ELF-1 (cell line): ENCODE data around the gene PRRG4.
"Not testable (repeated sequence)": the region's sequence is repeated elsewhere in the genome, so short reads cannot be mapped to it uniquely, and the experiment has no call there.

ENCODE experiments used
- DNase-seq: peaks from one replicate; pipeline ENCODE4 v3.0.0-alpha.2; 2016; ENCODE audit warnings: low read depth, low spot score

Gene PRRG4

DNA sequence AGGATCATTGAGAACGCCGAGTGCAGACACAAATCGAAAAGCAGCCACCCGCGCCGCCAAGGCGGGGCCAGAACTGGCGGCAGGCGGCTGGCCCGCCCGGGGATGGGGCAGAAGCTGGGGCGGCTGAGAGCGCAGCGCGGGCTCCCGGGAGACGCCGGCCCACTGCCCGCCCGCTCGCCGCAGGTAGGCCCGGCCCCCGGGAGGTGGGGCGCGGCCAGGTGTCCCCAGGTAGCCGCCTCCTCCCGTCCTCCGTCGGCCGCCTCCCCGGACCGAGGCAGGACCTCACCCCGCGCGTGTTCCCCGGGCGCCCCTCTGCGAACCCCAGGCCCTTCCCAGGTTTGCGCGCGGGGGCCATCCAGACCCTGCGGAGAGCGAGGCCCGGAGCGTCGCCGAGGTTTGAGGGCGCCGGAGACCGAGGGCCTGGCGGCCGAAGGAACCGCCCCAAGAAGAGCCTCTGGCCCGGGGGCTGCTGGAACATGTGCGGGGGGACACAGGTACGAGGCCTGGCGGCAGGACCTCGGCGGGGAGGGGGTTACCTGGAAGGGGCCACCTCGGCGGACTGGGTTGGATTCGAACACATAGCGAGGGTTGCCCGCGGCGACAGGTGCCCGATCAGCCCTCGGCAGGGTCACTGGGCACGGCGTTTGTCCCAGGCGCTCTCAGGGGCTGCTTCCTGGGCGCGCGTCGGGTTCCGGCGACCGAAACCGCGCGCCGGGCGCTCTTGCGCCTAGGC lies at the start of gene PRRG4:
TSS of gene PRRG4 (plus strand) at position 248 of the 733 bp plus-strand sequence. CDS start 603 bp downstream, outside the sequence.
- DNase-seq, result peak; percentile 72

DNA sequence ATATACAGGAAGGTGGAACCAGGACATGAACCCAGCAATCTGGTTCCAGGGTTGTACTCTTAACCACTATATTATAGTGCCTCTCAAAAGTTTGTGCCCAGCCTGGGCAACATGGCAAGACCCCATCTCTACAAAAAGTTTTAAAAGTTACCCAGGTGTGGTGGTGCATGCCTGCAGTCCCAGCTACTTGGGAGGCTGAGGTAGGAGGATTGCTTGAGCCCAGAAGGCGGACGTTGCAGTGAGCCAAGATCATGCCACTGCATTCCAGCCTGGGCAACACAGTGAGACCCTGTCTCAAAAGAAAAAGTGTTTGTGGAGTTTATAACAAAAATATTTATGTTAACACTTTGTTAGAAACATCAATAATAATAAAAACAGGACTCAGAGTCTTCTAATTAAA lies 48.9 kb upstream of the PRRG4 start:
- DNase-seq, result not testable (repeated sequence)

DNA sequence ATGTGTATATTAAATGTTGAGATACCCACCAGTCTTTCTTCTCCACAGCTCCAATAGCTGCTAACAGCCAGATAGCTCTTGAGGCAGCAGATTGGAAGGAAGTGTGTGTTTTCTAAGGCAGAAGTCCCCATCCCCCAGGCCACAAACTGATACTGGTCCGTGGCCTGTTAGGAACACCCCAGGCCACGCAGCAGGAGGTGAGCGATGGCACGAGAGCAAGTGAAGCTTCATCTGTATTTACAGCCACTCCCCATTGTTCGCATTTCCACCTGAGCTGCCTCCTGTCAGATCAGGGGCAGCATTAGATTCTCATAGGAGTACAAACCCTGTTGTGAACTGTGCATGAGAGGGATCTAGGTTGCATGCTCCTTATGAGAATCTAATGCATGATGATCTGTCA lies 48.0 kb upstream of the PRRG4 start:
- DNase-seq, result peak; percentile 36

DNA sequence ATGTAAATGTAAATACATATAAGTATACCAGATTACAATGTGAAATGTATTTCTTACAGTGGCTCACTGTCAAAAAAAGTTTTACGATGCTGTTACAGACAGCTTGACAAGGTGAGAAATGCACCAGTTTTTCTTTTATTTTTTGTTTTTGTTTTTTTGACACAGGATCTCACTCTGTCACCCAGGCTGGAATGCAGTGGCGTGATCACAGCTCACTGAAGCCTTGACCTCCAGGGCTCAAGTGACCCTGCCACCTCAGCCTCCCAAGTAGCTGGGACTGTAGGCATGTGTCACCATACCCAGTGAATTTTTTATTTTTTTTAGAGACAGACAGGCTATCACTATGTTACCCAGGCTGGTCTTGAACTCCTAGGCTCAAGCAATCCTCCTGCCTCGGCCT lies 44.5 kb upstream of the PRRG4 start:
- no peak for DNase-seq

DNA sequence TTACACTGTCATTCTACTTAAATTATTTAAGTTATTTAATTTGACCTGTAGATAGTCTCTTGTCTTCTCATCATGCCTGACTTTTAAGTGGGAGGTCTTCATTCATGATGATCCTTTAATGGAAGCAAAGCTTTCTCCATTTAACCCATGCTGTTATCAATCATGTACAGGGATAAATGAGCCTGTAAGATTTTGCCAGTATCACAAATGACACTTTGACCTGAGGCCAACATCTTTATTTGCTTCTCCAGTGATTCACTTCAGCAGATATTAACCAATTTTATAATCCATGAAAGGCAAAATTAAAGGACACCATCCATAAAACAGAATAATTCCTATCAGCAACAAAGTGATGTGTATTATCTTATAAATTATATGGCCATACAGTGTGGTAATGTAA lies 42.9 kb upstream of the PRRG4 start:
- DNase-seq, result no peak

DNA sequence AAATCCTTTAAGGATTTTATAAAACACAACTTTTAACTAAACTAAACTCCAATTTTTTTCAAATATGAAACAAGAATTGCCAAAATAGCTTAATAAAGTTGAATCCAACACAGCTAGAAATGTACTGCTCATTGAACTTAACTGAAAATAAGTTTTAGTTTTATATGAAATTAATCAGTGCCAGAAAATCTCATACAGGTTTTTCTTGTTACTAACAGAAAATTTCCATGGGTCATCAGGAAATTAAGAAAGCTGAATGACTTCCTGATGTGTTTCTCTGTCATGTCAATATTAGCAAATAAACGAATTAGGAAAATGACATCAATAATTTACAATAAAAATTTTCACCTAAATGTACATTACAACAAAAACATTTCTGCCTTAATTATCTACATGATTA lies 38.8 kb upstream of the PRRG4 start:
- DNase-seq, result no peak

DNA sequence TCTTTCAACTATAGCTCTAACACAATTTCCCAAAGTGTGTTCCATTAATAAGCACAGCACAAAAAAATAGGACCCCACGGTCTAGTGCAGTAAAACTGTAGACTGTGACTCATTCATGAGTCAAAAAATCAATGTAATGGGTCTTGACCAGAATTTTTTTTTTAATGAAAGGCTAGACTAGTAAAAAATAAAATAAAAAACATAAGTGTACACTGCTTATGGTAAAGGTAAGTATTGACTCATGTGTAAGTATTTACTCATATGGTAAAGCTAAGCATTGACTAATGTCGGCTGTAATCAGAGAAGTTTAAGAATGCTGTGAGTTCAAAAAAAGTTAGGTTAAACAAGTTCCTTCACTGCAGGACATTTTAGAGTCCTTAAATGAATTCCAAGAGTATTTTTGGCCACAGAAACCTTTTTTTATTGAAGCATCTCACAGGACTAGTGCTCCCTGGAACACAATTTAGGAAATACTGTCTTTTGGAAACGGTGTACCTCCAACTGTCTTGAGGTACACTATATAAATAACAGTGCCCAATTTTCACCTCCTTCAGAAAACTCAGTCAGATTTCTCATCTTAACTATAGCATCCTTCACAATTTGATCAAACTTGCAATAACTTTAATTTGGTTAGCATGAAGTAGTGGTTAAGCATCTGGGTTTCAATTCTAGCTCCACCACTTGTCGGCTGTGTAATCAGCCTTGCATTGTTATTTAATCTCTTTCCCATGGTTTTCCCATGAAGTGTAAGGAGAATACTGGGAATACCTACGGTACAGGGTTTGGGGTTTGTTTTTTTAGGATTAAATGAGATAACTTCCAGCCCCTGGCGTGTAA lies 37.4 kb upstream of the PRRG4 start:
- no peak for DNase-seq

DNA sequence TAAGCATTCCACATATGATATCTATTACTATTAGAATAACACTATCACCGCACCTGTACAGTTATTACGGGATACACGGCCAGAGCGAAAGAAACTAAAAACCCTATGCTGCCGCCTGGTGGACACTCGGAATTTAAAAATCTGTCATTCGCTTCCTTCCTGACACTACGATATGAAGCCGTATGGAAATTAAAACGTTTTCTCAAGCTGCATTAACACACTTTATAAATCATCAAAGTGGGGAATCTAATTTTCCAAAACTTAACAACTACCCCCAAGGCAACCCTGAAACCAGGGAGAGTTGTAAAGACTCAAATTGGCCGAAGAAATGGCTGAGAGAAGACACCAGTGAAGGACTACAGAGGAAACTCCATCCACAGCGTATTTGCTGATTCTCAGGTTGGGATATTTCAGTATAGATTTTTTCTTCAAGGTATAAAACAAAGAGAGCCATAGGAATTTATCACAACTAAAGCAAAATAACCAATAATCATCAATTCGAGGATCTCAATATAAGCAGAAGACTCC lies 36.7 kb upstream of the PRRG4 start:
- DNase-seq, result peak; percentile 47

DNA sequence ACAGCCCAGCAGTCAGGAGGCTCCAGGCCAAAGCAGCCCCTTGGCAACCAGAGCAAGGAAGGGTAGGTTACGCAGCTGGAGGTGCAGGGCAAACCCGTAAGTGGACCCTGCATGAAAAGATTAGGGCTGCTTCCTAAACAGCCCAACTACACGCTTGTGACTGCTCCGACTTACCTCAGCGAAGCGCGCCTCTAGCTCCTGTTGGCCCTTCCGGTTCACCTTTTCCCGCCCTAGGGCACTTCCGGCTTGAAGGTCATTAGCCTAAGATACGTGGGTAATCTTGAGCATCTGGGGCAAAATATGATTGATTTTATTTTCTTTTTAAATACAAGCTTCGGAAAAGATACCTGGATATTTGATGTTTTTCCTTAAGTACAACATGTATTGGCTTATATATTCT lies 35.3 kb upstream of the PRRG4 start, which contains the start of gene CCDC73:
TSS of gene CCDC73 (minus strand) at position 224 of the 400 bp plus-strand sequence. CDS start 34,419 bp downstream, outside the sequence.
- DNase-seq, result no peak

DNA sequence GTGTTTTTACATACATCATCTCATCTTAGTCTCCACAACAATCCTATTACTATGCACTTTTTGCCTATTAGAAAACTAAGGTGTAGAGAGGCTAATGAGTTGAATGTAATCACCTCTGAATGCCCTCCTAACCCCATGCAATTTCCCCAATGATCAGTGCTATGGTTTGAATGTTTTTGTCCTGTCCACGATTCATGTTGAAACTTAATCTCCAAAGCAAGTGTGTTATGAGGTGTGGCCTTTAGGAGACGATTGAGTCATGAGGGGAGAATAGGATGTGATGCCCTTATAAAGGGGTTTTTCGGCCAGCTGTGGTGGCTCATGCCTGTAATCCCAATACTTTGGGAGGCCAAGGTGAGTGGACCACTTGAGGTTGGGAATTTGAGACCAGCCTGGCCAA lies 33.3 kb upstream of the PRRG4 start:
- no peak for DNase-seq

DNA sequence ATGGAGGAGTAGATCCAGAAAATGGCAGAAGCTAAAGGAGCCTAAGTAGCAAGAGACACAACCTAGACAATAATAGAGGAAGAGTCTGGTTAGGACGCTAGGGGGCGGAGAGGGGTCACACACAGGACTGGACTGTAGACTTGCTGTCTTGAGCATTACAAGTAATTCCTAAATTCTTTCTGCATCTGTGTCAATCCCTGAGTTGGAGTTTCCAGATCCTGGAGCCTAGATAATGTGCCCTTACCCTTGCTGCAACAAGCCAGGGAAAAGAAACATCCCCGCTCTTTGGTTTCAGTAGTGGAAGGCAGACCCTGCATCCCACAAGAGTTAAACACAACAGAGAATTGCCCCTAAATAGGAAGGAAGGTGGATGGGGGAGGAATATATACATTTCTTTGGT lies 20.4 kb upstream of the PRRG4 start:
- peak; percentile 71 for DNase-seq

DNA sequence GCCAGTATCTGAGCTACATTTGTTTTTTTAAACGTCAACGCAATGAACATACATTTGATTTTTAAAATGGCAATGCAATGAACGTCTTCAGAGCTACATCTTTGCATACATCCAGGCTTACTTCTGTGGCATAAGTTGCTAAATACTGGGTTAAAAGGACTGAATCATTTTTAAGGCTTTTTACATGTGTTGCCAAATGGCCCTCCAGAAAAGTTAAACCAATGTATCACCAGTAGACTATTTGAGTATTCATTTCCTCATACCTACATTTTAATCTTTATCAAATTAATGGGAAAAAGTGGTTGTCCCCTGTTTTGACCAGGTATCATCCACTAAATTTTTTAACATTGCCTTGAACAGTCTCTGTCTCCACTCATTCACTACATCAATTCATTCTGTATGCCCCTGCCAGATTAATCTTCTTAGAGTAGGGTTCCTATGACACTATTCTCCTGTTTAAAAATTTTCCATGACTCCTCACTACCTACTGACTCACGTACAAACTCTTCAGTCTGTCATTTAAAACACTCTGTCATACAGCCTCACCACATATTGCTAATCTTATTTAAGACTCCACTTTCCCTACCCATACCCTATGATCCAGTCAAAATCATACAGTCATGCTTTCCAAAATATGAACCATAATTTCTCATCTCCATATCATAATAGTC lies 12.4 kb upstream of the PRRG4 start:
- DNase-seq, result no peak

DNA sequence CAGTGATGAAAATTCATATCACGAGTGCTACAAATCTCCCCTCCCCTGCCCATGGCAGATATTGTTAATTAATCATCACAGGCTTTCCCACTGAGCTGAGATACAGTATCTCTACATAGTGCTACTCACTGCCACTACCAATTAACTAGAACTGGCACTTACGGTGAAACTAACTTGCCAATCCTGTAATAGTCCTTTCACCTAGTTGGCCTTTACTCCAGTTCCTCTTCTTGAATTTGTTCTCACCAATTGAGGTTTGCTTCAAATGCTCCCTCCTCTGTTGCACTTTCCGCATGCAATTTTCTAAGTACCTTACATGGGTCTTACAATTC lies 11.9 kb upstream of the PRRG4 start:
- DNase-seq, result no peak

DNA sequence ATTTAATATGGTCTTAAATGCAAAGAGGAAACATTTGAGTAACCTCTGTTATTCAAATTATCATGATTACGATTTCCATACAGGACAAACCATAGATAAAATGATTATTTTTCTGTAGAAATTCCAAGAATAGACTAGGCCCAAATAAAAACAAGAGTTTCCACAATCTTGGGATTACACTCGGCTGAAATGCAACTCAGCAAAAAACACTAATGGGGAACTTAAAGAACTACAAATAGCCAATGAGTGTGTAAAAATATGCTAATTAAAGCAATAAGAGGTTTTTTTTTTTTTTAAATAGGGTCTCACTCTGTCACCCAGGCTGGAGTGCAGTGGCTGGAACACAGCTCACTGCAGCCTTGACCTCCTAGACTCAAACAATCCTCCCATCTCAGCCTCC lies 10.5 kb upstream of the PRRG4 start:
- no peak for DNase-seq

DNA sequence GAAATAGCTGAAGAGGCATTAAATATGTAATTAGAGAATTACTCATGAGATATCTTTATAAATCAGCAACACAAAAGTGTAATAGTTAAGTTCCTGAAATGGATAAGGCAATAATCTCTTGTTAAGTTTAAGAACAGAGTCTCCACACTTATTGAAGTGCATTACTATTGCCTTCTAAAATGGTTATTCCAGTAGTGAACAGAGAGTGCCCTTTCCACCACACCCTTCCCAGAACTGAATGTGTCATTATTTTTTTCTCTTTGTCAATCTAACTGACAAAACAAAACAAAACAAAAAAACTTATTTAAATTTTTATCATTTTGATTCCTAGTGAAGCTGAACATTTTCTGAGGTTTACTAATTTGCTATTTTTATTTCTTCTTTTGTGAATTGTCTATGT lies 9.2 kb upstream of the PRRG4 start:
- no peak for DNase-seq

DNA sequence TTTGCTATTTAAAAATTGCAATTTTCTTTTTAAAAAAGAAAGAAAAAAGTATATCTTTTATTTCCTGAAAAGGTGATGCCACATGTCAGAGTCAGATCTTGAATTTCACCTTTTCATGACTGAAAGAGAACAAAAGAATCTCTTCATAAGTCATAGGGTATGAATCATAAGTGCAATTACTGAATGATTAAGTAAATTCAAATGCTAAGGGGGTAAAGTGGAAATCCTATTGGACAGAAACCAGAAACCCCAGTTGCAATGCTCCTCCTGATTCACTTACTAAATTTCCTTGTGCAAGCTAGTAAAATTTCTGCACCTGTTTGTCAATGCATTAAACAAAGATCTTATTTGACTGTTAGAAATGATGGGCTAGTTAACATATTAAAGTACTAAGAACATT lies 8.2 kb upstream of the PRRG4 start:
- DNase-seq, result no peak

DNA sequence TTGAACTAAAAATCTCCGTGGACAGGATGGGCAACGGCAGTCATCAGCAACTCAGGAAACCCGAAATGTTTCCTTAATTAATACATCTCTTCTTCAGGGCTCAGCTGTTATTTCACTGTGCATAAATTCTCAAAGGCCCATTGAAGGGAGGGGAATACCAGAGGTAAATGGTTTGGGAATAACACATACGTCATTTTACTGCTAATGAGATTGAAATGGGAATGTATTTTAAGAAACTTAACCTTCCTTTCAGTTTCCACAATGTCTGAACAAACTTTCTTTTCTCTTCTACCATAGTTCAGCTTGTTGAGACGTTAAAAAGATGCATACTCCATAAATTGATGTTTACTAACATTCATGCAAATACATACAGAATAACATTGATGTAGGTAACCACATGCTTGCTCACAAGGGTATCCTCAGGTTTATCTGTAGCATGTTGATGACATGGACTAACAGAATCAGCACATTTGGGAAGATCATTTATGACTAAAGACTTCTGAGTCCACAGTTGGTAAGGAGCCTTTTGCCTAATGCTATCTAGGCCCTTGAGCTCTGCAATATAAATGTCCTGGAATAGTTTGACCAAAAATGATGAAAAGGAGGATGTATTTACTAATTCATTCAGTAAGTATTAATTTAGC lies 7.7 kb upstream of the PRRG4 start:
- no peak for DNase-seq

DNA sequence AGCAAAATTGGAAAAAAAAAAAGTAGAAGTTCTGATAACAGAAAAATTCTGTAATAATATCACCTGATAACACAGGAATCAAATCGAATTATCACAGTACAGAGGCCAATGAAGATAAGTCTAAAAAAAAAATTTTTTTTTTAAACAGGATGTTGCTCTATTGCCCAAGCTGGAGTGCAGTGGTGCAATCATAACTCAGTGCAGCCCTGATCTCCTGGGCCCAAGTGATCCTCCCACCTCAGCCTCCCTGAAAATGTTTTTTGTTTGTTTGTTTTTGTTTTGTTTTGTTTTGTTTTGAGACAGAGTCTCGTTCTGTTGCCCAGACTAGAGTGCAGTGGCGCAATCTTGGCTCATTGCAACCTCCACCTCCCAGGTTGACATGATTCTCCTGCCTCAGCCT lies 6.1 kb upstream of the PRRG4 start:
- DNase-seq, result not testable (repeated sequence)

DNA sequence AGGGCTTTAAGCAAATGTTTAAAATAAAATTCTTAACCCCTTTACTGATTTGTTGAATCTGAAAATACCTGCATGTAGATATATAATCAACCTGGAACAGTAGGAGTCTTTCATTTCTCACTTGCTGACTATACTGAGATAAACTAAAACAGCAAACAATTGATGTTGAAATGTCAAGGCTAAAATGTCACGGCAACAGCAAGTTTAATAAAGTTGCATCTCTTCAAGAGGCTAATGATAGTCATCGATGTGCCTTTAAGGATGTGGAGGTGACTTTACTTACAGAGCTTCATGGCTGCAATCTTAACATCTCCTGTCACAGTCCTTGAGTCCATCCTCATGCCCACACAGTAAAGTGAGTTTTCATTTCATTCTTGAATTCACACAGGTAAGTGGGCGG lies 3.6 kb upstream of the PRRG4 start:
- DNase-seq, result no peak

DNA sequence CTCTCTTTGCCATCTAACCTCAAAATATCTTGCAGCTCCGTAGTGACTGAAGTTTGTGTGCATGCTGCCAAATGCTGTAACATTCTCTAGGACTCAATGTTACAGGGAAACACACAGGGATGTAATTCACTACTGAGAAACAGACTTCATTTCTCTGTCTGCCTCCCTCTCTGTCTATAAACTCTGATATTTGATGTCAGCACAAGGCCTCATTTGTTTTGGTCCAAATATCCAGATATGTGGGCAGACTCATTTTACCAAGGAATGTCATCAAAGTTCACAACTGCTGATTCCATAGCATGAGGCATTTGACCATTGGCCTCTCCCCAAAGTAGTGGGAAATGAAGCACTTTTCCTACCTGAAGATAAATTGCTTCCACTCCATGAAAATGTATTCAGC lies 2.5 kb upstream of the PRRG4 start:
- no peak for DNase-seq

DNA sequence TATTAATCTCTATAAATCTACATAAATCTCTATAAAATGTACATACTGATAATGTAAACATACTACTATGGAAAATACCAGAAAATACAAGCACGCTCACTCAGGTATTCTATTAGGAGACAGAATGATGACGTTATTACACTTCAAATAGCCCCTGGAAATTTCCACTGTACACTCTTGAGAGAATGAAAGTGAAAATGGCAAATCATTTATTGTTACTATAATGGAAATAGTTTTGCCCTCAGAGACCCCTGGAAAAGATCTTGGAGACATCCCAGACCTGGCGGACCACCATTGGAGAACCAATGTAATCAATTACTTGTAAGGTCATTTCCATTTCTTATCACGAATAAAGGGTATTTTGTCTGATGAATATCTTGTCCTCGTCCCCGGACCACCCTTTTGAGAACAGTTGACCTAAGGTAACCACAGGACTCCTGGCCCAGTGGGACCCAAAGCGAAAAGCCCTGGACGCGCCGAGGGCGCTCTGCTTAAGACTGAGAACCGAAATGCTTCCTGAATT lies 509 bp upstream of the PRRG4 start:
- no peak for DNase-seq

DNA sequence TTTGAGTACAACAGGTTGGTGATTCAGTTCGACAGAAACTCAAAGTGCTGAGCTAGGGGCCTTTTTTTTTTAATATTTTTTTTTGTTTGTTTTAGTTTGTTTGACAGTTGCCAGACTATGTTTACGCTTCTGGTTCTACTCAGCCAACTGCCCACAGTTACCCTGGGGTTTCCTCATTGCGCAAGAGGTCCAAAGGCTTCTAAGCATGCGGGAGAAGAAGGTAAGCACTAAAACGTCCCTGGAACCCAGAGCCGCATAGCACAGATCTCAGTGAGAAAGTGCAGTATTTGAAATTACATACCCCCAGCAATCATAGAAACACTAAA lies 649 bp downstream of the PRRG4 start:
- DNase-seq, result no peak
